Mucosa of rectum (tissue), 2 donors: ENCODE data around the gene C16orf78.

Experiments
- H3K27ac ChIP-seq, 2 donors: one replicate each; pipeline ENCODE4 v1.7.0; 2013; ENCODE audit warnings: inconsistent platforms in 2 of 2, low read depth in 2 of 2, low read length in 2 of 2
- H3K27me3 ChIP-seq, 2 donors: one replicate each; pipeline ENCODE4 v1.7.0; 2013; ENCODE audit warnings: low read length in 2 of 2; ENCODE audit not compliant: control insufficient read depth in 2 of 2, insufficient read depth in 2 of 2
- H3K36me3 ChIP-seq, 2 donors: one replicate each; pipeline ENCODE4 v1.7.0; 2013; ENCODE audit warnings: low read length in 2 of 2; ENCODE audit not compliant: control insufficient read depth in 2 of 2, insufficient read depth in 2 of 2
- H3K4me1 ChIP-seq, 2 donors: one replicate each; pipeline ENCODE4 v1.7.0; 2013; ENCODE audit warnings: low read length in 2 of 2, mild to moderate bottlenecking in 1 of 2; ENCODE audit not compliant: control insufficient read depth in 2 of 2, insufficient read depth in 2 of 2
- H3K4me3 ChIP-seq, 2 donors: one replicate each; pipeline ENCODE4 v1.7.0; 2013; ENCODE audit warnings: low read length in 2 of 2
- H3K9ac ChIP-seq, 2 donors: one replicate each; pipeline ENCODE4 v1.7.0; 2013; ENCODE audit warnings: low read length in 2 of 2, low read depth in 1 of 2, mild to moderate bottlenecking in 1 of 2
- H3K9me3 ChIP-seq, 2 donors: one replicate each; pipeline ENCODE4 v1.7.0; 2013; ENCODE audit warnings: low read length in 2 of 2; ENCODE audit not compliant: control insufficient read depth in 2 of 2
- donor health status: healthy.
- donor health status: Normal muscosa, but diverticular disease.

The C16orf78 gene

DNA sequence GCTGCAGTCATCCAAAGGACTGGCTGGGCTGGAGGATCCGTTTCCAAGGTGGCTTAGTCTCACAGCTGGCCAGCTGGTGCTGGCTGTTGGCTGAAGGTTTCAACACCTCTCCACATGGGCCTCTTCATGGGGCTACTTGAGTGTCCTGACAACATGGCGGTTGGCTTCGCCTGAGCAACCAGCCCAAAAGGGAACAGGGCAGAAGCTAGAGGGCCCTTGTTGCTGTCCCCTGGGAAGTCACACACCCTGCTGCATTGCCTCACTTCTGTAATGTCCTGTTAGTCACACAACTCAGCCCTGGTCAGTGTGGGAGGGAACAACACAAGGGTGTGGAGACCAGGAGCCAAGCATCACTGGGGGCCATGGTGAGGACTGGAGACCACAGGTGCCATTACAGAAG is 36.6 kb downstream of the C16orf78 start:
- Histone ChIP-seq H3K27me3 (no peaks in the 10 kb centered on the region), H3K4me3 (no peak overlapping the region), H3K27ac (no peak overlapping the region), H3K36me3 (no peaks in the 10 kb centered on the region), H3K9me3 (no peaks in the 10 kb centered on the region), H3K4me1 (no peaks in the 10 kb centered on the region), H3K9ac (no peak overlapping the region)

DNA sequence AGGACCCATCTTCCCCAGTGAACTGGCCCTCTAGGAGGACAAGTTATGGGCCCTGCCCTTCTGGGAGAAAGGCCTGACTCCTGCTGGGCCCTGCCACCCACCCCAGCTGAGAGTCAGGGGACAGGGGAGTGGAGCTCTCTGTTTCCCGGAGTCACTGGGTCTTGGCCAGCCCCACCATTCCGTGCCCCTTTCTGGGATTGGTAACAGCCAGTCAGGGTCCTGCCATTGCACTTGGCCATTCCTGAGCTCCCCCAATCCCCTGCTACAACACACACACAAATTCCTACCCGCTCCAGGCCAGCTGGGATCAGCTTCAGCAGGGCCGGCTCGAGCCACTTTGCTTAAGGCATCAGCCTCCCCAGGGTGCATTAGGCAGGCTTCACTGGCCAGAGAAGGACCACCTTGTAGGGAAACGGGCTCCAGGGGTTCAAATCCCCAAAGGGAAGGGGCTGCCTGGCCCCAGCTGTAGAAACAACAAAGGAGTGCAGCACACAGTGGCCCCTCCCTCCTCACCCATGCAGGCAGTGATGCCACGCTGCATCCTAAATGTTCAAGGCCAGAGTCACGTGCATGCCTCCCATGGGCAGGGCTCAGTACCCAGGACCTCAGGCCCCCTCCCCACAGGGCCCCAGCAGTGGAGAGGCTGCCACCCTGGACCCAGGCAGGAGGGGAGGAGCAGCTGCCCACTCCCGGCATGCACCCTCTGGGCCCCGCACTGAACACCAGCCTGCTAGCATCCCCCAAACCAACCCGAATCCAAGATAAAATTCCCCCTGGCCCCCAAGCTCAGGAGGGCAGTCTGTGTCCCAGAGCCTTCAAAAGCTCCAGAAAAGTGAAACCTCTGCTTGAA is 37.7 kb downstream of the C16orf78 start:
- no peaks in the 10 kb centered on the region for H3K9me3 ChIP-seq
- H3K4me3 ChIP-seq, result no peak overlapping the region
- no peaks in the 10 kb centered on the region for H3K36me3 ChIP-seq
- no peak overlapping the region for H3K27ac ChIP-seq
- no peaks in the 10 kb centered on the region for H3K27me3 ChIP-seq
- H3K9ac ChIP-seq, result no peak overlapping the region
- no peaks in the 10 kb centered on the region for H3K4me1 ChIP-seq

DNA sequence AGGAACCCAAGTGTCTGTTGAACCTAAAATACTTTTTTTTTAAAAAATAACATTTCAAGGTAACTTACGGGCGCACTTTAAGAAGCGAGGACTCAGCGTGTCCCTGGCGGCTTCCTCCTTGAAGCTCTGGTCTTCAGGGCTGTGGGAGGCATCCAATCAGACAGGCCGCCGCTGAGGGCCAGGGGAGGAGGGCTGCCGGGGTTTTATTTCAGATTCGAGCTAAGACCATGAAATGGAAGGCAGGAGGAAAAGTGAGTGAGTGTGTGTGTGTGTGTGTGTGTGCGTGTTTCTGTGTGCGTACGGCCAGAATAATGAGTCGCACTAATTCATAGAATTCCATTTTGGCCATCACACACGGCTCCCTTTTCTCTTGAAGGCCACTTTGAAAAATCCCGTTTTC is 41.1 kb downstream of the C16orf78 start:
- no peak overlapping the region for H3K27ac ChIP-seq
- H3K9me3 ChIP-seq, result no peaks in the 10 kb centered on the region
- H3K27me3 ChIP-seq, result no peaks in the 10 kb centered on the region
- H3K4me3 ChIP-seq, result no peak overlapping the region
- H3K9ac ChIP-seq, result no peak overlapping the region
- no peaks in the 10 kb centered on the region for H3K4me1 ChIP-seq
- no peaks in the 10 kb centered on the region for H3K36me3 ChIP-seq

DNA sequence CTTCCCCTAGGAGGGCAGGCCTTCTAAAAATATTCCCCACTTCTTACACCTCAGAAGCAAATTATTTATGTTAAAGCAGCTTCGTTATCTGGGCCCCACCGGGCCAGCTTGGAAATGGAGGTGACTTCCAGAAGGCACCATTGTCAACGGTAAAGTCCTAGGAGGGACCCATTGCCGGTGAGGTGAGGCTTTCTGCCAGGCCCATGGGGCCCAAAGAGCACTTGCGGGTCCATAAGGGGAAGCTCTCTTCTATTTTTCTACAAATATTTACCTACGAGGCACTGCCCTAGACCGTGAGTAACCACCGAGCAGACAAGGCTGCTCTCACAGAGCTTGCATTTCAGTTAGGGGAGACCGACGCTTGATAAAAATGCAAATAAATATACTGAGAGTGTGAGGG is 41.5 kb downstream of the C16orf78 start:
- H3K27me3 ChIP-seq, result no peaks in the 10 kb centered on the region
- no peak overlapping the region for H3K27ac ChIP-seq
- H3K36me3 ChIP-seq, result no peaks in the 10 kb centered on the region
- no peaks in the 10 kb centered on the region for H3K4me1 ChIP-seq
- H3K9me3 ChIP-seq, result no peaks in the 10 kb centered on the region
- no peak overlapping the region for H3K9ac ChIP-seq
- no peak overlapping the region for H3K4me3 ChIP-seq

DNA sequence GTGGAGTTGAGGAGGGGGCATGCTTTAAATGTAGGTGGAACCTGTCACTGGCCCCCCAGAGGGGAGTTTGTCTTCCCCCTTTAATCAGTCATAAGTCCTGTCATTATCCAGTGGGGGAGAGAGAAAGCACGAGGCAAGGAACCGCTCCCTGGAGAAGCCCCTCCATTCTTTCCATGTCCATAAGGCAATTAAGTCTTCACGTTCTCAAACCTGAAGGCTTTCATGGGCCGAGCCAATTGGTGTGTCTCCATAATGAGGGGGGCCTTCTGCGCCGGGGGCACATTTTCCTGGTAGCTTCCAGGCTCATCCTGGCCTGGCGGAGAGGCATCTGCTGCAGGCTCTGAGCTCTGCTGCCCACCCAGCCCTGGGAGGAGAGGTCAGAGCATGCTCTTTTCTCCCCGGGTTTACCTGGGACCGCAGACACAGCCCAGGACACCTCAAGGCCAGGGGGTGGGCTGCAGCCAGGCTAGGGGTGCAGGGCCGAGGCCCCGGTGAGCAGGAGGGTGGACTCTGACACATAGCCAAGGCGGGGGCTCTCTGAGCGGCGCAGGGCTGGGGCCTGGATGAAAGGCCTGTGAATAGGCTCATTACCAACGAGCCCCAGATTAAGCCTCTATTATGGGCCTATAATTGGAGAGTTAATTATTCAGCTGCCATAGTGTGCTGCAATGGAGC is 42.5 kb downstream of the C16orf78 start:
- no peaks in the 10 kb centered on the region for H3K27me3 ChIP-seq
- H3K36me3 ChIP-seq, result no peaks in the 10 kb centered on the region
- no peaks in the 10 kb centered on the region for H3K4me1 ChIP-seq
- no peak overlapping the region for H3K4me3 ChIP-seq
- no peaks in the 10 kb centered on the region for H3K9me3 ChIP-seq
- no peak overlapping the region for H3K9ac ChIP-seq
- no peak overlapping the region for H3K27ac ChIP-seq

DNA sequence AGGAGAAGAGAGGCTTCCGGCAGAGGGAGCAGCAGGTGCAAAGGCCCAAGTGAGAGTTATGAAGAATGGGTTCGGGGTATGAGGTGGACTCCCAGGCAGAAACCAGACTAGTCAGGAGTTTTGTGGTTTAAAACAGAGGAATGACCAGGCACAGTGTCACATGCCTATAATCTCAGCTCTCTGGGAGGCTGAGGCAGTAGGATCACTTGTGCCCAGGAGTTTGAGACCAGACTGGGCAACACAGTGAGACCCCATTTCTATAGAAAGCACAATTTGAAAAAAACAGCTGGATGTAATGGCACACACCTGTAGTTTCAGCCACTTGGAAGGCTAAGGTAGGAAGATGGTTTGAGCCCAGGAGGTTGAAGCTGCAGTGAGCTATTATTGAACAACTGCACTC is 43.8 kb downstream of the C16orf78 start:
- no peaks in the 10 kb centered on the region for H3K36me3 ChIP-seq
- H3K9ac ChIP-seq, result no peak overlapping the region
- H3K4me3 ChIP-seq, result no peak overlapping the region
- no peak overlapping the region for H3K27ac ChIP-seq
- no peaks in the 10 kb centered on the region for H3K4me1 ChIP-seq
- H3K9me3 ChIP-seq, result no peaks in the 10 kb centered on the region
- no peaks in the 10 kb centered on the region for H3K27me3 ChIP-seq

DNA sequence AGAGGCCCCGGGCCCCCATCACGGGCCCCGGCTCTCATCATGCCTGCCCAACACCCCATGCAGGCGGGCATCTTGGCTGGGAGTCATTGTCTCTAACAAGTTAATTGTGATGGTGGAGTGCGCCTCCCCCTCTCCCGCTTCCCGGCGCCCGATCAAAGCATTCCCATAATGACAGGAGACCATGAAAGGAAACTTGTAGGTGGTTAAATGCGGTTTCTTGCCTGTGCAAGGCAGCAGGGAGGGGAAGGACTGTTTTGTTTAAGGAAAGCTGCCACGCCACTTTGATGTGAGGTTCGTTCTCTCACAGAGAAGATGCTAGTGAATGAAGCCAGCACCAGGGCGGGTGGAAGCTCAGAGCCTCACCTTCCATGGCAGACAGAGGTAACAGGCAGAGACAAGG is 45.4 kb downstream of the C16orf78 start:
- Histone ChIP-seq H3K4me3 (no peak overlapping the region), H3K27me3 (no peaks in the 10 kb centered on the region), H3K4me1 (no peaks in the 10 kb centered on the region), H3K27ac (no peak overlapping the region), H3K36me3 (no peaks in the 10 kb centered on the region), H3K9me3 (no peaks in the 10 kb centered on the region), H3K9ac (no peak overlapping the region)

DNA sequence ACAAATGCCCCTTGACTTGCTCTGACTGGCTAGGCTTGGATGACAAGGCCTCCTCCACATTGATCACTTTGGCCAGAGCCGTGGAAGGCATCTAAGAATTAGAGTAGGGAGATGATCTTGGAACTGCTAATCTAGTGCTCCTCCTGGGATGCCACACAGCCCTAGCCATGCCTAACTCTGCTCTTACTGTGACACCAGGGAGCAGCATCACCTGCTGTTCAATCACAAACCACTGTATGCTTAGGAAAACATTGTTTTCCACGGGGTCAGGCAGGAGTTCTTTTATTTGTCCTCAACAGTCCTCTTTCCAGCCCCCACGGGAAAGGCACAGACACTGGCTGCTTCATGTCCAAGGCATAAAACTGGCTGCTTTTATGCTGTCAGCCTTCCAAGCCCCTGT is 46.3 kb downstream of the C16orf78 start:
- H3K27ac ChIP-seq, result no peak overlapping the region
- no peaks in the 10 kb centered on the region for H3K36me3 ChIP-seq
- H3K27me3 ChIP-seq, result no peaks in the 10 kb centered on the region
- H3K4me1 ChIP-seq, result no peaks in the 10 kb centered on the region
- H3K9ac ChIP-seq, result no peak overlapping the region
- H3K9me3 ChIP-seq, result no peaks in the 10 kb centered on the region
- H3K4me3 ChIP-seq, result no peak overlapping the region

DNA sequence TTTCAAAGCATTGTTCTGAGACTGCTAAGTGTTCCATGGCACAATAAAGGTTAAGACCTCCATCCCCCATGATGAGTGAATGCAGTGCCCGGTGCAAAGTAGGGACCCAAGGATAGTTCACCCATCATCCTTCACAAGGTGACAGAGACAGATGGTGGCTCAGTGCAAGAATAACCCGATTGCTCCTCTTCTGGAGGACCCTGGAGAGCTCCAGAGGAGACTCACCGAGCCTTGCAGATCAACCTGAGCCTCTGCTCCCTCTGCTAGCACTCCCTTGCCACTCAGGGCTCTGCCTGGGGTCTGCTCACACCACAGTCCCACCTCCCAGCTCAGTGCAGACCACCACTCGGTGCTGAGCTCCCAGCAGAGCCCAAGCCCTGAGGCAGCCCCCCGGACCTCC is 49.3 kb downstream of the C16orf78 start:
- Histone ChIP-seq H3K27me3 (no peaks in the 10 kb centered on the region), H3K27ac (no peak overlapping the region), H3K4me3 (no peak overlapping the region), H3K9me3 (no peaks in the 10 kb centered on the region), H3K9ac (no peak overlapping the region), H3K4me1 (no peaks in the 10 kb centered on the region), H3K36me3 (no peaks in the 10 kb centered on the region)

DNA sequence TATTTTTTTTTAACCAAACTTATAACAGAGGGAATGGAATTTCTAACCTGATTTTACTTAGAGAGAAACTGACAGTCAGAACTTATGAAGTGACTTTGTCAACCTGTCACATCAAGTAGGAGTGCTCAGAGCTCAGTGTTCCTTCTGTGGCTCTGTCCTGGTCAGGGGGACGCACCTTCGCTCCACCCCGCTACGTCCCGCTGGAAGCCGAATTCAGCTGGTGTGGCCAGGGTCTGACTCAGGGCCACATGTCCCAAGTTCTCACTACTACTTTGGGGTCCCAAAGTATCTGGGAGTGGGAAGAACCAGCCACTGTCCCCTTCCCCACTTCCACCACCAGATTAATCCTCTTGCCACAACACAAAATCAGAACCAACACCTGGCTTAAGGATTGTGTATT is 51.4 kb downstream of the C16orf78 start:
- Histone ChIP-seq H3K9ac (no peak overlapping the region), H3K4me1 (no peaks in the 10 kb centered on the region), H3K9me3 (peaks cover 0 to 1% of the 10 kb centered on the region in 2 donors), H3K36me3 (no peaks in the 10 kb centered on the region), H3K4me3 (no peak overlapping the region), H3K27ac (no peak overlapping the region), H3K27me3 (no peaks in the 10 kb centered on the region)
